Right lobe of liver (tissue), 6 donors: Measurements from ENCODE around the gene SSC4D. TPM values are rescaled to one million over a fixed set of nuclear protein-coding genes. Genes with fewer than 3 reads are reported as not detected.
A peak's percentile ranks its signal among the peaks of the same experiment; 100 is the strongest.
"Not testable (repeated sequence)": the region's sequence is repeated elsewhere in the genome, so short reads cannot be mapped to it uniquely, and the experiment has no call there.

ENCODE experiments used
- ATAC-seq, 4 donors: fragments of 200-7000 bp; cut with Tn5 transposase; one replicate each; pipeline ENCODE4 v1.9.1; 2020; ENCODE audit warnings: mild to moderate bottlenecking in 4 of 4, moderate library complexity in 4 of 4
- DNase-seq, 3 donors: peaks; one replicate each; pipeline ENCODE4 v3.0.0-alpha.2; 2020
- H3K27ac ChIP-seq, 3 donors: fragments of 200-600 bp; one replicate each; pipeline ENCODE4 v1.8.0; 2022
- H3K27me3 ChIP-seq, 2 donors: fragments of 200-600 bp; one replicate each; pipeline ENCODE4 v1.8.0; 2022
- H3K36me3 ChIP-seq, 4 donors: fragments of 200-600 bp; sonication (generic) in 1 of 4; one replicate each; pipeline versions ENCODE4 v1.5.1 to v1.8.0; 2017 to 2022; ENCODE audit warnings: control low read depth in 1 of 4
- H3K4me1 ChIP-seq, 4 donors: fragments of 200-600 bp; sonication (generic) in 1 of 4; one replicate each; pipeline versions ENCODE4 v1.5.1 to v1.8.0; 2017 to 2022; ENCODE audit warnings: control low read depth in 1 of 4
- H3K4me3 ChIP-seq, 3 donors: fragments of 200-600 bp; one replicate each; pipeline ENCODE4 v1.8.0; 2022
- H3K9me3 ChIP-seq, 4 donors: fragments of 200-600 bp; sonication (generic) in 1 of 4; one replicate each; pipeline versions ENCODE4 v1.5.1 to v1.8.0; 2017 to 2022; ENCODE audit warnings: control low read depth in 1 of 4
- CTCF ChIP-seq, 4 donors: fragments of 200-600 bp in 3 of 4; fragments of 450-650 bp in 1 of 4; IDR thresholded peaks; one replicate each; pipeline versions ENCODE4 v1.5.1 to v1.8.0; 2016 to 2022; ENCODE audit warnings: antibody characterized with exemption in 4 of 4, mild to moderate bottlenecking in 2 of 4
- POLR2A ChIP-seq: fragments of 450-650 bp; IDR thresholded peaks from one replicate; pipeline ENCODE4 v1.6.1; 2017; ENCODE audit warnings: antibody characterized with exemption, mild to moderate bottlenecking
- WGBS: methylation state at CpG from one replicate; pipeline ENCODE4 v1.1.6; 2018; ENCODE audit warnings: low coverage, low lambda C conversion rate; ENCODE audit not compliant: insufficient coverage; ENCODE audit errors: missing lambda C conversion rate; 5-methylcytosine and 5-hydroxymethylcytosine counted together
- intact Hi-C, 2 donors: fragments of 100-400 bp; cut with DNase I; formaldehyde crosslinking; loops; one replicate each; pipeline versions ENCODE4 v1.11.2 to v1.14.1; 2022
- total RNA-seq, 6 experiments: library from RNA; depleted of rRNA in 2 of 6; stranded (reverse); fragments of >200 nt in 2 of 6; fragmentation: NEBNext Ultra II Directional in 3 of 6; extraction: Animal tissue kit (Norgen Biotek cat#: 25700) in 3 of 6; gene quantifications; one replicate each; pipeline versions ENCODE4 v1.1.0 to v1.2.4, GENCODE V29; 2016 to 2023
- donor health status: DM: no; HTN: yes; CAD: no.
- donor health status: DM: no; HTN: no; CAD: no.
- donor health status: DM: no; HTN: no; CAD: no.
- donor health status: DM: no; HTN: yes; CAD: no.
- donor health status: DM: no; HTN: yes; CAD: no.

Gene SSC4D
- total RNA-seq, 6 experiments from 2014 or later = 1.2 to 2.6 (median 1.2) TPM

DNA sequence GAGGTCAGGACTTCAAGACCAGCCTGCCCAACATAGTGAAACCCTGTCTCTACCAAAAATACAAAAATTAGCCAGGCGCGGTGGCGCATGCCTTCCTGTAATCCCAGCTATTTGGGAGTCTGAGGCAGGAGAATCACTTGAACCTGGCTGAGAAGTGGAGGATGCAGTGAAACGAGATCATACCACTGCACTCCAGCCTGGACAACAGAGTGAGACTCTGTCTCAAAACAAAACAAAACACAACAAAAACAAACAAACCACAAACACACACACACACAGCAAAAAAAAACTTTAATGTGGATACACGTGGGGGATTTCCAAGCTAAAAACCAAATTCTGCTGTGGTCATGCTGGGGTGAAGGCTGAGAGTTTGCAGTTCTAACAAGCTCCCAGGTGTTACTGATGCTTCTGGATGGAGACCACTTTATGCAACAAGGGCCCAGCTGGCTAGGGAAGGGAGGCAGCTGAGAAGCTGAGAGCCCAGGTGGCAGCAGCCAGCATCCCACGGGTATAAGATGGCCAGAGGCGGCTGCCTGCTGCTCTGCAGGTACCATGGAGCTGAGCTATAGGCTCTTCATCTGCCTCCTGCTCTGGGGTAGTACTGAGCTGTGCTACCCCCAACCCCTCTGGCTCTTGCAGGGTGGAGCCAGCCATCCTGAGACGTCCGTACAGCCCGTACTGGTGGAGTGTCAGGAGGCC, 15.1 kb upstream of the SSC4D start, which contains the start of gene ZP3:
TSS of gene ZP3 (plus strand) at position 538 of the 699 bp plus-strand sequence. CDS start at position 553, 15 bp downstream.
- DNase-seq (no peak), ATAC-seq (peak in 1 of 4 donors; percentile 20)
- no peak within 1 kb of the TSS for H3K4me3 ChIP-seq
- intact Hi-C loops = no loop called here
- H3K4me1 ChIP-seq = no peaks in the 10 kb centered on the region
- H3K27ac ChIP-seq = no peak within 1 kb of the TSS
- H3K9me3 ChIP-seq = no peaks in the 10 kb centered on the region
- H3K27me3 ChIP-seq = no peaks in the 10 kb centered on the region
- TF ChIP-seq CTCF (IDR thresholded peaks at IDR 0.05) (no peak), POLR2A (no peak)
- WGBS = 100% methylated on average over 2 of the region's 10 CpGs
- H3K36me3 ChIP-seq = no peaks in the 10 kb centered on the region

DNA sequence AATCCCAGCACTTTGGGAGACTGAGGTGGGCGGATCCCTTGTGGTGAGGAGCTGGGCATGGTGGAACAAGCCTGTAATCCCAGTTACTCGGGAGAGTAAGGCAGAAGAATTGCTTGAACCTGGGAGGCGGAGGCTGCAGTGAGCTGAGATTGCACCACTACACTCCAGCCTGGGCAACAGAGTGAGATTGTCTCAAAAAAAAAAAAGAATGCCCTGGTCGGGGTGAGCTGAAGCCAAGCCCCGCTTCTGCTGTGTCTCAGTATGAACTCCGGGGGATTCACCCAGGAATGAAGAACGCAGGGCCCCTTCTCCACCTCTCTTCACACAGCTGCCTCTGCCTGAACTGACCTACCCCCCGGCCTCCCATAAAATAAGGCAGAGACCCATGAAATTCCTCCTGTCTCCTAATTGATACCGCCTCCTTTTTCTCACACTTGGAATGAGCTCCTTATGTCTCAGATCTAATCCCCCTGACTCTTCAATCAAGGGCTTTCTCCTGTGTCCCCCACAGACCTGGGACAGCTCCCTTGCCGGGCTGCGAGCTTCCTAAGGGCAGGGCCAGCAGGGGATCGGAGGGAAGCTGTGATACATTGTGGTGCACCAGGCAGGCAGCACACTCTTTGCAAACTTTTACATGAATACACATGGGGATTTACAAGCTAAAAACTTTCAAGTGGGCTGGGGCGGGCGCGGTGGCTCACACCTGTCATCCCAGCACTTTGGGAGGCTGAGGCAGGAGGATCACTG, 14.3 kb upstream of the SSC4D start:
- no peaks in the 10 kb centered on the region for H3K9me3 ChIP-seq
- H3K27ac ChIP-seq = no peak overlapping the region
- peak in 1 of 3 donors; percentile 22 for DNase-seq
- H3K36me3 ChIP-seq = no peaks in the 10 kb centered on the region
- WGBS = 79% methylated on average over 11 of the region's 15 CpGs
- no peak overlapping the region for H3K4me3 ChIP-seq
- H3K4me1 ChIP-seq = no peaks in the 10 kb centered on the region
- no peak for ATAC-seq
- no peaks in the 10 kb centered on the region for H3K27me3 ChIP-seq
- intact Hi-C loops = no loop called here
- TF ChIP-seq POLR2A (no peak), CTCF (IDR thresholded peaks at IDR 0.05) (no peak)

DNA sequence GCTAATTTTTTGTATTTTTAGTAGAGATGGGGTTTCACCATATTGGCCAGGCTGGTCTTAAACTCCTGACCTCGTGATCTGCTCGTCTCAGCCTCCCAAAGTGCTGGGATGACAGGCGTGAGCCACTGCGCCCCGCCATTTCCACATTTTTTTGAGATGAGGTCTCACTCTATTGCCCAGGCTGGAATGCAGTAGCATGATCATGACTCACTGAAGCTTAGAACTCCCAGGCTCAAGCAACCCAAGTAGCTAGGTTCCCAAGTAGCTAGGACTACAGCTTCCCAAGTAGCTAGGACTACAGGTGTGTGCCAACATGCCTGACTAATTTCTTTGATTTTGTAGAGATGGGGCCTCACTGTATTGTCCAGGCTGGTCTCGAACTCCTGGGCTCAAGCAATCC, 11.6 kb upstream of the SSC4D start:
- H3K36me3 ChIP-seq, H3K4me1 ChIP-seq, H3K27ac ChIP-seq, ATAC-seq, intact Hi-C loops, H3K27me3 ChIP-seq, DNase-seq, H3K9me3 ChIP-seq, H3K4me3 ChIP-seq: not testable (repeated sequence)
- WGBS = 84% methylated on average over 6 of the region's 6 CpGs

GRCh38 chr7:76417654-76418310, 8.3 kb upstream of the SSC4D start:
- WGBS = 89% methylated on average over 10 of the region's 10 CpGs

GRCh38 chr7:76412249-76412648, 2.8 kb upstream of the SSC4D start:
- no peak for ATAC-seq
- Histone ChIP-seq H3K36me3 (no peaks in the 10 kb centered on the region), H3K4me3 (no peak overlapping the region), H3K27me3 (no peaks in the 10 kb centered on the region), H3K9me3 (no peaks in the 10 kb centered on the region), H3K27ac (no peak overlapping the region), H3K4me1 (no peaks in the 10 kb centered on the region)
- 60% methylated on average over 5 of the region's 5 CpGs for WGBS
- no peak for DNase-seq
- no peak for TF ChIP-seq POLR2A
- intact Hi-C loops = no loop called here

More at GRCh38 chr7:76417654-76418310, 8.3 kb upstream of the SSC4D start:
- intact Hi-C loops, H3K36me3 ChIP-seq, H3K27me3 ChIP-seq, ATAC-seq, H3K4me1 ChIP-seq, H3K4me3 ChIP-seq, H3K9me3 ChIP-seq, DNase-seq, H3K27ac ChIP-seq: not testable (repeated sequence)
